GM23338 (cell line): ENCODE data around the gene SVIL. TPM values are rescaled to one million over a fixed set of nuclear protein-coding genes. Genes with fewer than 3 reads are reported as not detected.

Source experiments
- ATAC-seq: fragments of 200-7000 bp; cut with Tn5 transposase; 3 replicates; pipeline ENCODE4 v1.9.1; 2020
- DNase-seq: peaks from one replicate; pipeline ENCODE4 v3.0.0-alpha.2; 2015; ENCODE audit warnings: low spot score
- H2AFZ ChIP-seq: fragments of 200-600 bp; sonication (generic); 2 replicates; pipeline ENCODE4 v1.8.0; 2016; ENCODE audit warnings: antibody characterized with exemption, mild to moderate bottlenecking, moderate library complexity
- H3F3A ChIP-seq: fragments of 200-600 bp; sonication (generic); replicated peaks from 2 replicates; pipeline ENCODE4 v1.8.0; 2017; ENCODE audit warnings: antibody characterized with exemption, mixed run types, low read depth
- H3K27ac ChIP-seq: fragments of 200-600 bp; sonication (generic); 2 replicates; pipeline ENCODE4 v1.6.1; 2016; ENCODE audit warnings: low read depth
- H3K27me3 ChIP-seq: fragments of 200-600 bp; sonication (generic); 2 replicates; pipeline ENCODE4 v1.8.0; 2016; ENCODE audit warnings: mild to moderate bottlenecking, mixed run types, moderate library complexity; ENCODE audit not compliant: insufficient read depth
- H3K36me3 ChIP-seq: fragments of 200-600 bp; sonication (generic); 2 replicates; pipeline ENCODE4 v1.8.0; 2016; ENCODE audit warnings: mild to moderate bottlenecking; ENCODE audit not compliant: insufficient read depth
- H3K4me1 ChIP-seq: fragments of 200-600 bp; sonication (generic); 2 replicates; pipeline ENCODE4 v1.8.0; 2016; ENCODE audit warnings: mild to moderate bottlenecking, moderate library complexity; ENCODE audit not compliant: insufficient read depth
- H3K4me2 ChIP-seq: fragments of 200-600 bp; sonication (generic); 2 replicates; pipeline ENCODE4 v1.7.1; 2017; ENCODE audit warnings: mixed run types
- H3K4me3 ChIP-seq: fragments of 200-600 bp; sonication (generic); 2 replicates; pipeline ENCODE4 v1.6.1; 2016; ENCODE audit warnings: mixed run types
- H3K79me2 ChIP-seq: fragments of 200-600 bp; sonication (generic); replicated peaks from 2 replicates; pipeline ENCODE4 v1.8.0; 2017; ENCODE audit warnings: mild to moderate bottlenecking; ENCODE audit not compliant: insufficient read depth
- H3K9me2 ChIP-seq: fragments of 200-600 bp; sonication (generic); 2 replicates; pipeline ENCODE4 v1.8.0; 2017; ENCODE audit not compliant: insufficient read depth
- H4K20me1 ChIP-seq: fragments of 200-600 bp; sonication (generic); replicated peaks from 2 replicates; pipeline ENCODE4 v1.8.0; 2017; ENCODE audit warnings: mild to moderate bottlenecking; ENCODE audit not compliant: insufficient read depth
- H3K27ac Mint-ChIP-seq: 2 replicates; pipeline ENCODE4 v1.8.0; 2020; ENCODE audit warnings: inconsistent platforms, mild to moderate bottlenecking, moderate library complexity, mixed read lengths
- H3K27me3 Mint-ChIP-seq: 3 replicates; pipeline ENCODE4 v1.8.0; 2022; ENCODE audit warnings: low read depth, mild to moderate bottlenecking, moderate library complexity, mixed read lengths, inconsistent platforms; ENCODE audit not compliant: insufficient read depth, poor library complexity
- H3K36me3 Mint-ChIP-seq: 3 replicates; pipeline ENCODE4 v1.8.0; 2021; ENCODE audit warnings: low read depth, mild to moderate bottlenecking, inconsistent platforms, moderate library complexity, mixed read lengths
- H3K4me1 Mint-ChIP-seq: 3 replicates; pipeline ENCODE4 v1.8.0; 2020; ENCODE audit warnings: mild to moderate bottlenecking, inconsistent platforms, mixed read lengths
- H3K4me3 Mint-ChIP-seq: 3 replicates; pipeline ENCODE4 v1.8.0; 2021; ENCODE audit warnings: moderate library complexity, mild to moderate bottlenecking, inconsistent platforms, mixed read lengths
- H3K9me3 Mint-ChIP-seq: 3 replicates; pipeline ENCODE4 v1.8.0; 2020; ENCODE audit warnings: moderate library complexity, mild to moderate bottlenecking, inconsistent platforms, mixed read lengths
- EZH2 ChIP-seq: fragments of 200-600 bp; sonication (generic); IDR thresholded peaks from one replicate; pipeline ENCODE4 v1.8.0; 2017; ENCODE audit warnings: antibody characterized with exemption, mild to moderate bottlenecking, low read depth; ENCODE audit not compliant: unreplicated experiment
- JUNB ChIP-seq: IDR thresholded peaks from one replicate; pipeline ENCODE4 v1.6.1; 2016; ENCODE audit warnings: antibody characterized with exemption; ENCODE audit not compliant: unreplicated experiment
- NANOG ChIP-seq: IDR thresholded peaks from 2 replicates; pipeline ENCODE4 v1.6.1; 2016; ENCODE audit warnings: antibody characterized with exemption, borderline replicate concordance
- STAT1 ChIP-seq: IDR thresholded peaks from one replicate; pipeline ENCODE4 v1.6.1; 2016; ENCODE audit warnings: antibody characterized with exemption; ENCODE audit not compliant: unreplicated experiment
- ZNF114 ChIP-seq: fragments of 250-450 bp; sonication (Bioruptor Pico); IDR thresholded peaks from 2 replicates; pipeline ENCODE4 v1.5.0; 2020; ENCODE audit warnings: mild to moderate bottlenecking, moderate library complexity
- polyA plus RNA-seq: library from polyadenylated mRNA; unstranded; fragments of >200 nt; fragmentation: Nextera tagmentation; extraction: Ambion mirVana; gene quantifications from 2 replicates; pipeline ENCODE4 v1.2.1, GENCODE V29; 2016
- total RNA-seq: library from RNA; depleted of rRNA; stranded (reverse); fragments of >200 nt; shearing (Covaris generic); gene quantifications from 2 replicates; pipeline ENCODE4 v1.2.3, GENCODE V29; 2014
- TF ChIP-seq, protein P1 (sequence below): IDR thresholded peaks from 2 replicates; pipeline ENCODE4 v1.6.1; 2016; ENCODE audit warnings: antibody characterized with exemption
- TF ChIP-seq, protein P2 (sequence below): IDR thresholded peaks from one replicate; pipeline ENCODE4 v1.6.1; 2018; ENCODE audit warnings: antibody characterized with exemption; ENCODE audit not compliant: unreplicated experiment
- TF ChIP-seq, protein P3 (sequence below), 2 experiments: fragments of 200-600 bp in 1 of 2; sonication (generic) in 1 of 2; conservative IDR thresholded peaks; 2 replicates each; pipeline versions ENCODE4 v1.5.1 to v1.6.1; 2016 to 2017; ENCODE audit warnings: antibody characterized with exemption in 2 of 2, low read depth in 2 of 2, mild to moderate bottlenecking in 2 of 2, moderate library complexity in 1 of 2
- TF ChIP-seq, protein P4 (sequence below): fragments of 250-450 bp; sonication (Bioruptor Pico); IDR thresholded peaks from 2 replicates; pipeline ENCODE4 v1.5.0; 2020; ENCODE audit warnings: mild to moderate bottlenecking, moderate library complexity

The SVIL gene
- total and polyA plus RNA-seq, 2 experiments from 2014 or later, result 8.8 to 34.9 TPM

GRCh38 chr10:29613196-29613595, 21.6 kb downstream of the SVIL start:
- Histone ChIP-seq H3K9me2 (no peaks in the 10 kb centered on the region), H3K36me3 (no peaks in the 10 kb centered on the region), H3K79me2 (no peaks in the 10 kb centered on the region; the same call in 1 of the 2 replicates), H3K27ac (no peak overlapping the region), H3K27me3 (no peaks in the 10 kb centered on the region), H3K4me1 (no peaks in the 10 kb centered on the region), H4K20me1 (no peaks in the 10 kb centered on the region), H2AFZ (no peak overlapping the region), H3K4me2 (no peak overlapping the region), H3F3A (no peaks in the 10 kb centered on the region), H3K4me3 (no peak overlapping the region)
- TF ChIP-seq, protein P1, sequence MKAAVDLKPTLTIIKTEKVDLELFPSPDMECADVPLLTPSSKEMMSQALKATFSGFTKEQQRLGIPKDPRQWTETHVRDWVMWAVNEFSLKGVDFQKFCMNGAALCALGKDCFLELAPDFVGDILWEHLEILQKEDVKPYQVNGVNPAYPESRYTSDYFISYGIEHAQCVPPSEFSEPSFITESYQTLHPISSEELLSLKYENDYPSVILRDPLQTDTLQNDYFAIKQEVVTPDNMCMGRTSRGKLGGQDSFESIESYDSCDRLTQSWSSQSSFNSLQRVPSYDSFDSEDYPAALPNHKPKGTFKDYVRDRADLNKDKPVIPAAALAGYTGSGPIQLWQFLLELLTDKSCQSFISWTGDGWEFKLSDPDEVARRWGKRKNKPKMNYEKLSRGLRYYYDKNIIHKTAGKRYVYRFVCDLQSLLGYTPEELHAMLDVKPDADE, result no peak
- TF ChIP-seq ZNF114 (CRISPR knock-in tag) (no peak), JUNB (no peak), STAT1 (no peak)
- TF ChIP-seq, protein P2, sequence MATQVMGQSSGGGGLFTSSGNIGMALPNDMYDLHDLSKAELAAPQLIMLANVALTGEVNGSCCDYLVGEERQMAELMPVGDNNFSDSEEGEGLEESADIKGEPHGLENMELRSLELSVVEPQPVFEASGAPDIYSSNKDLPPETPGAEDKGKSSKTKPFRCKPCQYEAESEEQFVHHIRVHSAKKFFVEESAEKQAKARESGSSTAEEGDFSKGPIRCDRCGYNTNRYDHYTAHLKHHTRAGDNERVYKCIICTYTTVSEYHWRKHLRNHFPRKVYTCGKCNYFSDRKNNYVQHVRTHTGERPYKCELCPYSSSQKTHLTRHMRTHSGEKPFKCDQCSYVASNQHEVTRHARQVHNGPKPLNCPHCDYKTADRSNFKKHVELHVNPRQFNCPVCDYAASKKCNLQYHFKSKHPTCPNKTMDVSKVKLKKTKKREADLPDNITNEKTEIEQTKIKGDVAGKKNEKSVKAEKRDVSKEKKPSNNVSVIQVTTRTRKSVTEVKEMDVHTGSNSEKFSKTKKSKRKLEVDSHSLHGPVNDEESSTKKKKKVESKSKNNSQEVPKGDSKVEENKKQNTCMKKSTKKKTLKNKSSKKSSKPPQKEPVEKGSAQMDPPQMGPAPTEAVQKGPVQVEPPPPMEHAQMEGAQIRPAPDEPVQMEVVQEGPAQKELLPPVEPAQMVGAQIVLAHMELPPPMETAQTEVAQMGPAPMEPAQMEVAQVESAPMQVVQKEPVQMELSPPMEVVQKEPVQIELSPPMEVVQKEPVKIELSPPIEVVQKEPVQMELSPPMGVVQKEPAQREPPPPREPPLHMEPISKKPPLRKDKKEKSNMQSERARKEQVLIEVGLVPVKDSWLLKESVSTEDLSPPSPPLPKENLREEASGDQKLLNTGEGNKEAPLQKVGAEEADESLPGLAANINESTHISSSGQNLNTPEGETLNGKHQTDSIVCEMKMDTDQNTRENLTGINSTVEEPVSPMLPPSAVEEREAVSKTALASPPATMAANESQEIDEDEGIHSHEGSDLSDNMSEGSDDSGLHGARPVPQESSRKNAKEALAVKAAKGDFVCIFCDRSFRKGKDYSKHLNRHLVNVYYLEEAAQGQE, result no peak
- TF ChIP-seq, protein P3, sequence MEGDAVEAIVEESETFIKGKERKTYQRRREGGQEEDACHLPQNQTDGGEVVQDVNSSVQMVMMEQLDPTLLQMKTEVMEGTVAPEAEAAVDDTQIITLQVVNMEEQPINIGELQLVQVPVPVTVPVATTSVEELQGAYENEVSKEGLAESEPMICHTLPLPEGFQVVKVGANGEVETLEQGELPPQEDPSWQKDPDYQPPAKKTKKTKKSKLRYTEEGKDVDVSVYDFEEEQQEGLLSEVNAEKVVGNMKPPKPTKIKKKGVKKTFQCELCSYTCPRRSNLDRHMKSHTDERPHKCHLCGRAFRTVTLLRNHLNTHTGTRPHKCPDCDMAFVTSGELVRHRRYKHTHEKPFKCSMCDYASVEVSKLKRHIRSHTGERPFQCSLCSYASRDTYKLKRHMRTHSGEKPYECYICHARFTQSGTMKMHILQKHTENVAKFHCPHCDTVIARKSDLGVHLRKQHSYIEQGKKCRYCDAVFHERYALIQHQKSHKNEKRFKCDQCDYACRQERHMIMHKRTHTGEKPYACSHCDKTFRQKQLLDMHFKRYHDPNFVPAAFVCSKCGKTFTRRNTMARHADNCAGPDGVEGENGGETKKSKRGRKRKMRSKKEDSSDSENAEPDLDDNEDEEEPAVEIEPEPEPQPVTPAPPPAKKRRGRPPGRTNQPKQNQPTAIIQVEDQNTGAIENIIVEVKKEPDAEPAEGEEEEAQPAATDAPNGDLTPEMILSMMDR (conservative IDR thresholded peaks at IDR 0.05; ENCODE audit: low read depth in 2 of 2), result no peak
- H3K27me3 Mint-ChIP-seq, result peaks cover 6% of the 10 kb centered on the region
- ATAC-seq (no peak), DNase-seq (no peak)
- peaks cover 31% of the 10 kb centered on the region for H3K36me3 Mint-ChIP-seq
- peaks cover 6% of the 10 kb centered on the region; the same call in 2 of the 3 replicates for H3K4me1 Mint-ChIP-seq
- H3K27ac Mint-ChIP-seq, result no peak overlapping the region
- H3K4me3 Mint-ChIP-seq, result no peak overlapping the region
- H3K9me3 Mint-ChIP-seq, result peaks cover 30% of the 10 kb centered on the region

GRCh38 chr10:29612657-29613056, 22.1 kb downstream of the SVIL start:
- H3F3A ChIP-seq, result no peaks in the 10 kb centered on the region
- H3K4me1 Mint-ChIP-seq, result peaks cover 1% of the 10 kb centered on the region; the same call in 2 of the 3 replicates
- no peak for ATAC-seq
- H3K4me3 Mint-ChIP-seq, result no peak overlapping the region
- H3K79me2 ChIP-seq, result no peaks in the 10 kb centered on the region; the same call in 1 of the 2 replicates
- no peak overlapping the region for H3K4me3 ChIP-seq
- peaks cover 6% of the 10 kb centered on the region for H3K27me3 Mint-ChIP-seq
- no peaks in the 10 kb centered on the region for H3K4me1 ChIP-seq
- no peaks in the 10 kb centered on the region for H3K36me3 ChIP-seq
- DNase-seq, result no peak
- no peak overlapping the region for H3K4me2 ChIP-seq
- no peaks in the 10 kb centered on the region for H3K9me2 ChIP-seq
- H4K20me1 ChIP-seq, result no peaks in the 10 kb centered on the region
- H2AFZ ChIP-seq, result no peak overlapping the region
- no peaks in the 10 kb centered on the region for H3K27me3 ChIP-seq
- no peak overlapping the region for H3K27ac ChIP-seq
- H3K36me3 Mint-ChIP-seq, result peaks cover 31% of the 10 kb centered on the region
- H3K27ac Mint-ChIP-seq, result no peak overlapping the region
- H3K9me3 Mint-ChIP-seq, result peaks cover 32% of the 10 kb centered on the region
- no peak for TF ChIP-seq NANOG
- no peak for TF ChIP-seq EZH2
- no peak for TF ChIP-seq STAT1
- TF ChIP-seq JUNB, result no peak
- TF ChIP-seq, protein P4, sequence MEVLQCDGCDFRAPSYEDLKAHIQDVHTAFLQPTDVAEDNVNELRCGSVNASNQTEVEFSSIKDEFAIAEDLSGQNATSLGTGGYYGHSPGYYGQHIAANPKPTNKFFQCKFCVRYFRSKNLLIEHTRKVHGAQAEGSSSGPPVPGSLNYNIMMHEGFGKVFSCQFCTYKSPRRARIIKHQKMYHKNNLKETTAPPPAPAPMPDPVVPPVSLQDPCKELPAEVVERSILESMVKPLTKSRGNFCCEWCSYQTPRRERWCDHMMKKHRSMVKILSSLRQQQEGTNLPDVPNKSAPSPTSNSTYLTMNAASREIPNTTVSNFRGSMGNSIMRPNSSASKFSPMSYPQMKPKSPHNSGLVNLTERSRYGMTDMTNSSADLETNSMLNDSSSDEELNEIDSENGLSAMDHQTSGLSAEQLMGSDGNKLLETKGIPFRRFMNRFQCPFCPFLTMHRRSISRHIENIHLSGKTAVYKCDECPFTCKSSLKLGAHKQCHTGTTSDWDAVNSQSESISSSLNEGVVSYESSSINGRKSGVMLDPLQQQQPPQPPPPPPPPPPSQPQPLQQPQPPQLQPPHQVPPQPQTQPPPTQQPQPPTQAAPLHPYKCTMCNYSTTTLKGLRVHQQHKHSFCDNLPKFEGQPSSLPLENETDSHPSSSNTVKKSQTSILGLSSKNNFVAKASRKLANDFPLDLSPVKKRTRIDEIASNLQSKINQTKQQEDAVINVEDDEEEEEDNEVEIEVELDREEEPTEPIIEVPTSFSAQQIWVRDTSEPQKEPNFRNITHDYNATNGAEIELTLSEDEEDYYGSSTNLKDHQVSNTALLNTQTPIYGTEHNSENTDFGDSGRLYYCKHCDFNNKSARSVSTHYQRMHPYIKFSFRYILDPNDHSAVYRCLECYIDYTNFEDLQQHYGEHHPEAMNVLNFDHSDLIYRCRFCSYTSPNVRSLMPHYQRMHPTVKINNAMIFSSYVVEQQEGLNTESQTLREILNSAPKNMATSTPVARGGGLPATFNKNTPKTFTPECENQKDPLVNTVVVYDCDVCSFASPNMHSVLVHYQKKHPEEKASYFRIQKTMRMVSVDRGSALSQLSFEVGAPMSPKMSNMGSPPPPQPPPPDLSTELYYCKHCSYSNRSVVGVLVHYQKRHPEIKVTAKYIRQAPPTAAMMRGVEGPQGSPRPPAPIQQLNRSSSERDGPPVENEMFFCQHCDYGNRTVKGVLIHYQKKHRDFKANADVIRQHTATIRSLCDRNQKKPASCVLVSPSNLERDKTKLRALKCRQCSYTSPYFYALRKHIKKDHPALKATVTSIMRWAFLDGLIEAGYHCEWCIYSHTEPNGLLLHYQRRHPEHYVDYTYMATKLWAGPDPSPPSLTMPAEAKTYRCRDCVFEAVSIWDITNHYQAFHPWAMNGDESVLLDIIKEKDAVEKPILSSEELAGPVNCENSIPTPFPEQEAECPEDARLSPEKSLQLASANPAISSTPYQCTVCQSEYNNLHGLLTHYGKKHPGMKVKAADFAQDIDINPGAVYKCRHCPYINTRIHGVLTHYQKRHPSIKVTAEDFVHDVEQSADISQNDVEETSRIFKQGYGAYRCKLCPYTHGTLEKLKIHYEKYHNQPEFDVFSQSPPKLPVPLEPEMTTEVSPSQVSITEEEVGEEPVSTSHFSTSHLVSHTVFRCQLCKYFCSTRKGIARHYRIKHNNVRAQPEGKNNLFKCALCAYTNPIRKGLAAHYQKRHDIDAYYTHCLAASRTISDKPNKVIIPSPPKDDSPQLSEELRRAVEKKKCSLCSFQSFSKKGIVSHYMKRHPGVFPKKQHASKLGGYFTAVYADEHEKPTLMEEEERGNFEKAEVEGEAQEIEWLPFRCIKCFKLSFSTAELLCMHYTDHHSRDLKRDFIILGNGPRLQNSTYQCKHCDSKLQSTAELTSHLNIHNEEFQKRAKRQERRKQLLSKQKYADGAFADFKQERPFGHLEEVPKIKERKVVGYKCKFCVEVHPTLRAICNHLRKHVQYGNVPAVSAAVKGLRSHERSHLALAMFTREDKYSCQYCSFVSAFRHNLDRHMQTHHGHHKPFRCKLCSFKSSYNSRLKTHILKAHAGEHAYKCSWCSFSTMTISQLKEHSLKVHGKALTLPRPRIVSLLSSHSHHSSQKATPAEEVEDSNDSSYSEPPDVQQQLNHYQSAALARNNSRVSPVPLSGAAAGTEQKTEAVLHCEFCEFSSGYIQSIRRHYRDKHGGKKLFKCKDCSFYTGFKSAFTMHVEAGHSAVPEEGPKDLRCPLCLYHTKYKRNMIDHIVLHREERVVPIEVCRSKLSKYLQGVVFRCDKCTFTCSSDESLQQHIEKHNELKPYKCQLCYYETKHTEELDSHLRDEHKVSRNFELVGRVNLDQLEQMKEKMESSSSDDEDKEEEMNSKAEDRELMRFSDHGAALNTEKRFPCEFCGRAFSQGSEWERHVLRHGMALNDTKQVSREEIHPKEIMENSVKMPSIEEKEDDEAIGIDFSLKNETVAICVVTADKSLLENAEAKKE, result no peak
